IgD-negative memory B cell (primary cell): ENCODE measurements around the gene PFKM. TPM values are rescaled to one million over a fixed set of nuclear protein-coding genes. Genes with fewer than 3 reads are reported as not detected.
"Not testable (repeated sequence)": the region's sequence is repeated elsewhere in the genome, so short reads cannot be mapped to it uniquely, and the experiment has no call there.

ENCODE experiments used
- H3K27ac Mint-ChIP-seq, 3 donors: one replicate each; pipeline ENCODE4 v1.8.0; 2020 to 2022; ENCODE audit warnings: mild to moderate bottlenecking in 3 of 3, mixed read lengths in 3 of 3, moderate library complexity in 1 of 3
- H3K27me3 Mint-ChIP-seq: one replicate; pipeline ENCODE4 v1.8.0; 2021; ENCODE audit warnings: mixed read lengths
- H3K36me3 Mint-ChIP-seq: one replicate; pipeline ENCODE4 v1.8.0; 2020; ENCODE audit warnings: mild to moderate bottlenecking, mixed read lengths
- H3K4me1 Mint-ChIP-seq, 3 donors: one replicate each; pipeline ENCODE4 v1.8.0; 2020 to 2022; ENCODE audit warnings: mixed read lengths in 3 of 3, mild to moderate bottlenecking in 1 of 3
- H3K4me3 Mint-ChIP-seq, 4 donors: one replicate each; pipeline ENCODE4 v1.8.0; 2020 to 2022; ENCODE audit warnings: mild to moderate bottlenecking in 4 of 4, mixed read lengths in 4 of 4, moderate library complexity in 3 of 4
- H3K9me3 Mint-ChIP-seq, 3 donors: one replicate each; pipeline ENCODE4 v1.8.0; 2020 to 2021; ENCODE audit warnings: mixed read lengths in 3 of 3, mild to moderate bottlenecking in 1 of 3
- polyA plus RNA-seq: library from polyadenylated mRNA; unstranded; fragments of 300-500 nt; fragmentation: Illumina TruSeq; gene quantifications from one replicate; pipeline ENCODE4 v1.2.3, GENCODE V29; 2021

The PFKM gene
- polyA plus RNA-seq, 1 donor from 2014 or later: 7.5 TPM

- H3K4me1 Mint-ChIP-seq: peaks cover 18 to 40% (median 34%) of the 10 kb centered on the region in 3 donors
- peaks cover 2% of the 10 kb centered on the region for H3K36me3 Mint-ChIP-seq
- no peaks in the 10 kb centered on the region for H3K9me3 Mint-ChIP-seq
- no peaks in the 10 kb centered on the region for H3K27me3 Mint-ChIP-seq
- peak overlapping the region; percentile 94 to 100 (median 99) for H3K27ac Mint-ChIP-seq
- H3K4me3 Mint-ChIP-seq: peak overlapping the region; percentile 92 to 99 (median 95)
These were observed 13.8 kb upstream of the PFKM start for GRCh38 chr12:48105321-48105866.

DNA sequence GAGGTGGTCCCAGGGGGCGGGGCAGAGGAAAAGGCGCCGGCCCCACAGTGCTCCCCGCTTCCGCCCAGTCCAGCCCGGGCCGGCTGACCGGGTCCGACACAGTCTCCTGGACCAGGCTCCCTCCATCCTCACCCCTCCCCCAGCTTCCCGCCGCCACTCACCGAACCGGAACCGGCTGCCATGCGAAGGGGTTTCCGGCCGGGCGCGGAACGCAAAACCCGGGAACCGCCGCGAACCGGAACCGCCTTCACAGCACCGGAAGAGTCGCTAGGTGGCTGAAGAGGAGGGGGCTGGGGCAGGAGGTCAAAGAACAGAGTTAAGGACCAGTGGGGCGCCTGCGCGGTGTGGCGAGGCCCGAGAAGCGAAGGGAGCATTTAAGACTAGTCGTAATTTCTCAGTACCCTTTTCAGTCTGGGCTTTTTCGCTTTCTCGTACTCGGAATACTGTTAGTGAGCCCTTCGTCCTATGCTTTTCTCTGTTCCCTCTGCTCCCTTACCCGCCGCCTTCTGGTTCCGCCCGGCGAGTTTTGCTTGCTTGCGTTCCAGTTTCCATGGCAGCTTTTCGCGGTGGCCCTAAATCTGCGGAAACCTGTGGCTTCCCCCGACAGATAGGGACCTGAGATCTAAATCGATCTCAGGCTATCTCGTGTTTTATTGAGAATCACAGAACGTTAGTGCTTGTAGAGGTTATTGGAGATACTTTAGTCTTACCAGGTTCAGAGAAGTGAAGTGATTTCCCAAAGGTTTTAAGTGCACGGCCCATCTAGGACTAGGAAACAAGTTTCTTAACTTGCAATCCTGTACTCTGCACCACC is 13.1 kb upstream of the PFKM start, which contains the start of gene SENP1:
Gene SENP1, minus strand, starts transcription at position 213 of the 814 bp plus-strand sequence. CDS start 4,607 bp downstream, outside the sequence.
- peaks cover 2% of the 10 kb centered on the region for H3K36me3 Mint-ChIP-seq
- no peaks in the 10 kb centered on the region for H3K9me3 Mint-ChIP-seq
- H3K4me3 Mint-ChIP-seq: peak within 1 kb of the TSS; percentile 92 to 99 (median 95)
- no peaks in the 10 kb centered on the region for H3K27me3 Mint-ChIP-seq
- peaks cover 18 to 40% (median 34%) of the 10 kb centered on the region in 3 donors for H3K4me1 Mint-ChIP-seq
- H3K27ac Mint-ChIP-seq: peak within 1 kb of the TSS; percentile 94 to 100 (median 99)

DNA sequence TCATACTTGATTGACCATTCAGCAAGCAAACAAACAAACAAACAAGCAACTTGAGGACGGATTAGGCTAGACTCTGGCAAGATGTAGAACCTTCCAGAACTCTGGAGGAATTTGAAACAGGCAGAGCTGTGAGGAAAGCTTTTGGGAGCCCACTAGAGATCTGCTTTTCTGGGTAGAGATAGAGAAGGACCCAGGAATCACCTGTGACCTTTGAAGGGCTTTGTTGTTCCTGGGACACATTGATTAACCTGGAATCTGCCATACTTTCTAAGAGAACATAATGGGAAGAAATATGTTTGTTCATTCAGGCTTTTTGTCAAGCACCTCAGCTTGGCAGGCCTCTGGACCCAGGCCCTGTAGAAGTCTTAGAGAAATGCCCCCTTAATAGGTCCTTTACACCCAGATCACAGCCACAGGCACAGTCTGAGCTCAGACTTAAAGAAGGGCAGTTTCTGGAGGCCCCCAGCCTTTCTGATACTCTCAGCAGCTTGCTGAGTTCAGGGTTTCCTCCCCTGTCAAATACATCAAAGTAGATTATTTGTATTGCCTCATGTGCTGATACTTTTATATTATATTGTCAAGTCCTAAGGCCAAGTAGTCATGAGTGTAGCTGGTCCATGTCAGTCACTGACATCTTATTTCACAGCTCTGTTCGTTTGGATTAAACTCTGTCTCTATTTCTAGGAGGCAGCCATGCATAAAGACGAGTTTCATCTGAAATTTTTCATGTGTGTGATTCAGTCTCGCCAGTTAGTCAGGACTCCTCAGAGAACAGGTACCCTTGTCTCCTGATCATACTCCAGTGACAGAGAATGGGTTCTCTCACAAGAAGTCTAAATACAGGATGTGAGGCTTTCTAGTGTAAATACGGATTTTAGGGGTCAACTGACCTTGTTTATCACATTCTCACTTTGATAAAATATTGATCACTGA is 12.2 kb upstream of the PFKM start:
- no peaks in the 10 kb centered on the region for H3K9me3 Mint-ChIP-seq
- H3K4me1 Mint-ChIP-seq: peaks cover 14 to 32% (median 30%) of the 10 kb centered on the region in 3 donors
- H3K27ac Mint-ChIP-seq: peak overlapping the region; percentile 94 to 100 (median 99)
- H3K4me3 Mint-ChIP-seq: peak overlapping the region; percentile 92 to 99 (median 95)
- peaks cover 2% of the 10 kb centered on the region for H3K36me3 Mint-ChIP-seq
- no peaks in the 10 kb centered on the region for H3K27me3 Mint-ChIP-seq

GRCh38 chr12:48109424-48109823 is 9.7 kb upstream of the PFKM start:
- Mint-ChIP-seq H3K9me3 (no peaks in the 10 kb centered on the region), H3K36me3 (no peaks in the 10 kb centered on the region), H3K27ac (peak overlapping the region in 1 of 3 donors; percentile 3), H3K4me3 (no peak overlapping the region), H3K4me1 (peaks cover 12 to 23% (median 20%) of the 10 kb centered on the region in 3 donors), H3K27me3 (no peaks in the 10 kb centered on the region)

DNA sequence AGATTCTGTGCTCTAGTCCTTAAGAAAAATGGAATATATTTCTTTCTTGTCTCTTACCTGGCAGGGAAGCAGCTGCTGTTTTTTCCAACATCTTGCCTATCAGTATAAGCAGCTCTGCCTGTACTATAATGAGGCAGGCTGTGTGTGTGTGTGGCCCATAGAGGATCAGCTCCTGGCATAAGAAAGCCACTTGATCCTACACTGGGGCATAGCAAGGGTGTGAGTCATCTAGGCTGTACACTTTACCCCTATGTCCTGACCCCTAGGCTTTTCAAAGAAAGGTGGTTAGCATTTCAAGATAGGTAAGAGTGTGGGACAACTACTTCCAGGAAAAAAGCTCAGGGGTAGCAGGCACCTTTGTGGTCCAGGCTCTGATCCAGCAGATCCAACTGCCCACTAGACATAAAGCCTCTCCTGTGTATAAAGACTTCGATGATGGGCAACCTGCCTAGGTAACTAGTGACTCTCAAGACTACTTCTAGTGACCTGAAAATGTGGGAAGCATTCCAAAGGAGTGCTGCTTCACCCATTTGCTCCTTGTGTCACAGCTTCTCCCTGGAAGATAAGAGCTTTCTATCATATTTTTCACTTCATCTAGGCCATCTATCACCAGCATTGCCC is 8.4 kb upstream of the PFKM start:
- Mint-ChIP-seq H3K36me3 (no peaks in the 10 kb centered on the region), H3K4me1 (peaks cover 9 to 16% (median 13%) of the 10 kb centered on the region in 3 donors), H3K4me3 (no peak overlapping the region), H3K9me3 (no peaks in the 10 kb centered on the region), H3K27ac (no peak overlapping the region), H3K27me3 (no peaks in the 10 kb centered on the region)

GRCh38 chr12:48111312-48111693 is 7.9 kb upstream of the PFKM start:
- H3K4me3 Mint-ChIP-seq, H3K27ac Mint-ChIP-seq, H3K27me3 Mint-ChIP-seq, H3K9me3 Mint-ChIP-seq, H3K36me3 Mint-ChIP-seq: not testable (repeated sequence)
- peaks cover 6 to 14% (median 11%) of the 10 kb centered on the region in 3 donors for H3K4me1 Mint-ChIP-seq

- H3K36me3 Mint-ChIP-seq: no peaks in the 10 kb centered on the region
- H3K4me3 Mint-ChIP-seq: no peak overlapping the region
- peaks cover 14 to 18% (median 18%) of the 10 kb centered on the region in 3 donors for H3K4me1 Mint-ChIP-seq
- no peaks in the 10 kb centered on the region for H3K9me3 Mint-ChIP-seq
- no peak overlapping the region for H3K27ac Mint-ChIP-seq
- no peaks in the 10 kb centered on the region for H3K27me3 Mint-ChIP-seq
These were observed 3.2 kb upstream of the PFKM start for GRCh38 chr12:48115957-48116356.

GRCh38 chr12:48118284-48118871 is 786 bp upstream of the PFKM start:
- peak overlapping the region in 1 of 3 donors; percentile 61 for H3K27ac Mint-ChIP-seq
- no peaks in the 10 kb centered on the region for H3K9me3 Mint-ChIP-seq
- peaks cover 15 to 21% (median 18%) of the 10 kb centered on the region in 3 donors for H3K4me1 Mint-ChIP-seq
- H3K36me3 Mint-ChIP-seq: no peaks in the 10 kb centered on the region
- H3K4me3 Mint-ChIP-seq: peak overlapping the region; percentile 91 to 99 (median 97)
- H3K27me3 Mint-ChIP-seq: no peaks in the 10 kb centered on the region

- no peaks in the 10 kb centered on the region for H3K36me3 Mint-ChIP-seq
- no peaks in the 10 kb centered on the region for H3K27me3 Mint-ChIP-seq
- H3K9me3 Mint-ChIP-seq: no peaks in the 10 kb centered on the region
- peaks cover 15 to 21% (median 18%) of the 10 kb centered on the region in 3 donors for H3K4me1 Mint-ChIP-seq
- H3K4me3 Mint-ChIP-seq: peak overlapping the region; percentile 91 to 99 (median 97)
- H3K27ac Mint-ChIP-seq: peak overlapping the region; percentile 14 to 89 (median 61)
These were observed 651 bp downstream of the PFKM start for GRCh38 chr12:48119834-48120195.

GRCh38 chr12:48121522-48121921 is 2.4 kb downstream of the PFKM start:
- H3K9me3 Mint-ChIP-seq: no peaks in the 10 kb centered on the region
- H3K27me3 Mint-ChIP-seq: no peaks in the 10 kb centered on the region
- H3K27ac Mint-ChIP-seq: peak overlapping the region in 2 of 3 donors; percentile 28 to 33
- H3K36me3 Mint-ChIP-seq: no peaks in the 10 kb centered on the region
- H3K4me3 Mint-ChIP-seq: peak overlapping the region in 1 of 4 donors; percentile 91
- peaks cover 15 to 21% (median 18%) of the 10 kb centered on the region in 3 donors for H3K4me1 Mint-ChIP-seq

DNA sequence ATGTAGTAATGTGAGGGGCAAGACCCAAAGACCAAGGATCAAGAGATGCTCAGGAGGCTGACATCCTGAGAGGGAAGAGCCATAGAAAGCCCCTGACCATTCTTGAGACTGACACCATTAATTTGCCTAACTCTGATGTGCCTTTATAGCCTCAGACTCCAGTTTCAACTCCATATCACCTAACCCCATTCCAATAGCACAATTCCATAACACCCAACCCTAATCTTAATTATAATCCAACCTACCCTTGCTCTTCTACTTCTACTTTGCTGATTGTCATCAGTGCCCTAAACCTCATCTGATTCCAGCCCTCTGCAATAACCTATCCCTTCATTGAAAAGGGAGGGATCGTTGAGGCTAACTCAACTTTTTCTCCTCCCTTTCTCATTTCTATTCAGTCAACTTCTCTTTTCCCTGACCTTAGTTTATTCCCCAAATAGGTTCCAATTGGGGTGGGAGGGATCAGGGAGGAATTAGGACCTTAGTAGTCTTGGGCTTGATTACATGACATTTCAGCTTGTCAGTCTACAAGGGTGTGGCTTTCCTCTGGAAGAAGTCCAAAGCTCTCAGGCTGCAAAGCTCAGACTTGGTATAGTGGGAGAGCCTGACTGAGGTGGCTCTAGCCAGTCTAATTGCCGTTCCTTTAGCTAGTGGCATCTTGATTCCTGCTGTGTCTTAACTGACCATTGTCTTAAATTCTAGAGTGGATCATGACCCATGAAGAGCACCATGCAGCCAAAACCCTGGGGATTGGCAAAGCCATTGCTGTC is 3.1 kb downstream of the PFKM start:
- Mint-ChIP-seq H3K4me3 (peak overlapping the region in 2 of 4 donors; percentile 46 to 61), H3K9me3 (no peaks in the 10 kb centered on the region), H3K36me3 (peaks cover 2% of the 10 kb centered on the region), H3K4me1 (peaks cover 17 to 21% (median 18%) of the 10 kb centered on the region in 3 donors), H3K27me3 (no peaks in the 10 kb centered on the region), H3K27ac (peak overlapping the region in 1 of 3 donors; percentile 28)

DNA sequence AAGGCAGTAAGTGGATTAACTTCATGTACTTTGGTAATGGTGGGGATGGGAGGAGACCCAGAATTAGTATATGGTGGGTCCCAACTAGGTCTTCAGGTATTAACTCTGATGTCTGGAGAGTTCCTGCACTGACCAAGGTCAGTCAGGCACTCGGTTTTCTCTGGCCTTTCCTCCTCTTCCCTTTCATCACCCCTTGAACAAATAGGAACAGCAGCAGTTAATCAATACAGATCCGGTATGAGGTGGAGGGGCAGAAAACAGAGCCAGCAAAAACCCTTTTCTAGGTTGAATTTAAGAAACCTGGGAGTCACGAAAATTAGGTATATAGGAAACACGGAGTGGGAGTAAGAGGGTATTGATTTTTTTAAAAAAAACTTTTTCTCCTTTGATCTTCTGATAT is 4.0 kb downstream of the PFKM start:
- Mint-ChIP-seq H3K4me1 (peaks cover 16 to 21% (median 17%) of the 10 kb centered on the region in 3 donors), H3K27ac (no peak overlapping the region), H3K9me3 (no peaks in the 10 kb centered on the region), H3K36me3 (peaks cover 4% of the 10 kb centered on the region), H3K27me3 (no peaks in the 10 kb centered on the region), H3K4me3 (no peak overlapping the region)

DNA sequence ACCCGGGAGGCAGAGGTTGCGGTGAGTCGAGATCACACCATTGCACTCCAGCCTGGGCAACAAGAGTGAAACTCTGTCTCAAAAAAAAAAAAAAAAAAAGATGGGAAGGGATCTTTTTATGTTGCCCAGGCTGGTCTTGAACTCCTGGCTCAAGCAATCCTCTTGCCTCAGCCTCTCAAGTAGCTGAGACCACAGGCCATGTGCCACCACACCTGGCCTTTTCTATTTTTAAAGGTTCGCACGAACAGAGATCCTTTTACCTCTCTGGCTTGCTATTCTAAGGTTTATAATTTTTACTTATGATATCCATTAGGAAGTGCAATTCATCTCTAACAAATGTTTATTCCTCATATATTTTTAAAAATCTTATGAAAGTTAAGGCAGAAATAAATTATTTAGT is 6.4 kb downstream of the PFKM start:
- not testable (repeated sequence) for H3K27me3 Mint-ChIP-seq, H3K9me3 Mint-ChIP-seq, H3K4me1 Mint-ChIP-seq, H3K27ac Mint-ChIP-seq, H3K36me3 Mint-ChIP-seq, H3K4me3 Mint-ChIP-seq
